Measurements from ENCODE around the gene PEX12. TPM values are rescaled to one million over a fixed set of nuclear protein-coding genes. Genes with fewer than 3 reads are reported as not detected.

PEX12 gene
- total RNA-seq, 2 donors from 2014 or later: 1.1 to 2.8 TPM

- Histone ChIP-seq H3K27me3 (replicated peaks; ENCODE audit: insufficient read depth) (no peaks in the 10 kb centered on the region), H3K4me1 (ENCODE audit: control insufficient read depth in 1 of 2, low read depth in 2 of 2) (no peaks in the 10 kb centered on the region), H3K4me3 (no peak overlapping the region), H3K27ac (no peak overlapping the region), H3K9me3 (no peaks in the 10 kb centered on the region), H3K36me3 (no peaks in the 10 kb centered on the region)
- no peak for DNase-seq (ENCODE audit: low spot score)
- ATAC-seq (ENCODE audit: insufficient number of reproducible peaks, low FRiP score, low read depth): no peak
- no peak for TF ChIP-seq CTCF (IDR thresholded peaks at IDR 0.05)
Observed at GRCh38 chr17:35546487-35546886, 31.9 kb downstream of the PEX12 start.

- Histone ChIP-seq H3K36me3 (no peaks in the 10 kb centered on the region), H3K27me3 (replicated peaks; ENCODE audit: insufficient read depth) (no peaks in the 10 kb centered on the region), H3K4me1 (ENCODE audit: control insufficient read depth in 1 of 2, low read depth in 2 of 2) (no peaks in the 10 kb centered on the region), H3K4me3 (no peak overlapping the region), H3K9me3 (no peaks in the 10 kb centered on the region), H3K27ac (no peak overlapping the region)
- TF ChIP-seq CTCF (IDR thresholded peaks at IDR 0.05): no peak
- ATAC-seq (ENCODE audit: insufficient number of reproducible peaks, low FRiP score, low read depth) (no peak), DNase-seq (ENCODE audit: low spot score) (no peak)
Observed at GRCh38 chr17:35545150-35545549, 33.2 kb downstream of the PEX12 start.

- H3K4me3 ChIP-seq: no peak overlapping the region
- no peak for DNase-seq (ENCODE audit: low spot score)
- no peaks in the 10 kb centered on the region for H3K27me3 ChIP-seq (replicated peaks; ENCODE audit: insufficient read depth)
- peaks cover 0 to 5% of the 10 kb centered on the region in 2 donors for H3K4me1 ChIP-seq (ENCODE audit: control insufficient read depth in 1 of 2, low read depth in 2 of 2)
- no peak for ATAC-seq (ENCODE audit: insufficient number of reproducible peaks, low FRiP score, low read depth)
- no peak for TF ChIP-seq CTCF (IDR thresholded peaks at IDR 0.05)
- H3K27ac ChIP-seq: no peak overlapping the region
- H3K36me3 ChIP-seq: no peaks in the 10 kb centered on the region
- no peaks in the 10 kb centered on the region for H3K9me3 ChIP-seq
Observed at GRCh38 chr17:35543856-35544255, 34.5 kb downstream of the PEX12 start.

GRCh38 chr17:35542990-35543389, 35.4 kb downstream of the PEX12 start:
- no peaks in the 10 kb centered on the region for H3K36me3 ChIP-seq

GRCh38 chr17:35541434-35541833, 36.9 kb downstream of the PEX12 start:
- Histone ChIP-seq H3K4me3 (peak overlapping the region; percentile 63), H3K27ac (no peak overlapping the region)

More at GRCh38 chr17:35542990-35543389, 35.4 kb downstream of the PEX12 start:
- H3K27ac ChIP-seq: no peak overlapping the region
- H3K4me1 ChIP-seq (ENCODE audit: control insufficient read depth in 1 of 2, low read depth in 2 of 2): peaks cover 0 to 5% of the 10 kb centered on the region in 2 donors
- H3K9me3 ChIP-seq: no peaks in the 10 kb centered on the region
- no peak for DNase-seq (ENCODE audit: low spot score)
- H3K4me3 ChIP-seq: no peak overlapping the region
- no peak for TF ChIP-seq CTCF (IDR thresholded peaks at IDR 0.05)
- no peak for ATAC-seq (ENCODE audit: insufficient number of reproducible peaks, low FRiP score, low read depth)
- H3K27me3 ChIP-seq (replicated peaks; ENCODE audit: insufficient read depth): no peaks in the 10 kb centered on the region

More at GRCh38 chr17:35541434-35541833, 36.9 kb downstream of the PEX12 start:
- ATAC-seq (ENCODE audit: insufficient number of reproducible peaks, low FRiP score, low read depth): no peak
- no peak for TF ChIP-seq CTCF (IDR thresholded peaks at IDR 0.05)
- Histone ChIP-seq H3K36me3 (no peaks in the 10 kb centered on the region), H3K9me3 (no peaks in the 10 kb centered on the region), H3K27me3 (replicated peaks; ENCODE audit: insufficient read depth) (no peaks in the 10 kb centered on the region), H3K4me1 (ENCODE audit: control insufficient read depth in 1 of 2, low read depth in 2 of 2) (peaks cover 0 to 5% of the 10 kb centered on the region in 2 donors)
- DNase-seq (ENCODE audit: low spot score): no peak
